Medulla oblongata (tissue), 1 donor: ENCODE measurements around the gene LPIN2.
"Not testable (repeated sequence)": the region's sequence is repeated elsewhere in the genome, so short reads cannot be mapped to it uniquely, and the experiment has no call there.

Experiments used
- DNase-seq: peaks from one replicate; pipeline ENCODE4 v3.0.0-alpha.2; 2015; ENCODE audit errors: extremely low spot score

Gene LPIN2

DNA sequence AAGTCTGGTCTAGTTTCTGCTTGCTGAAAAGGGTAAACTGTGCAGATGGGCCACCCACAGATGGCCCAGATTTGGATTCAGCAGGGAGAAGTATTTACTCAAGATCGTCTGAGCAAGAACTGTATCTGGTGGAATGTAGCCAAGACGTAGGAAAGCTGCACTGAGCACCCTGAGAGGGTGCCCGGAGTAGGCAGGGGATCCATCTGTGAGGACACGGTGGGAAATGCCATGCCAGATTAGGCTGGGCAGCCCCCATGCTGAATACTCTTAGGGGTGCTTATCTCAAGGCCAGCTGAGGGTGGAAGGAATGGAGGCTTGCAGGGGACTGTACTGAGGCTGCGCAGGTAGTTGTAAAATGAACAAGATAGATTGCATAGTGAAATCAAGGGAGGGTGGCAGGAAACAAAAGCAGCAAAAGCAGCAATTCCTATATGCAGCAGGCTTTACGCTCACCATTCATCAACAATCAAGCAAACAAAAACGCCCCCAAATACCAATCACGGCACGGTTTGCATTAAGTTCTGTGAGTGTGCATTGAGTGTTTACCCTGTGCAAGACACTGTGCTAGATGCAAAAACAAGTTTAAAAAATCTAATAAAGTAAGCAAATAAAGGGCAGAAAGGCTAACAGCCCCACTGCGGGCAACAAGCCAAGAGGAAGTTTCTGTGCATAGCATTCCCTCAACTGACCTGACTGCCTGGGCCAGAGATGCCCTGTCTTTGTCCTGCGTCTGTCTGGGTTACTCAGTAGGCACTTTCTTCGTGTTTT lies 32.2 kb upstream of the LPIN2 start:
- DNase-seq: peak; percentile 36

GRCh38 chr18:3042379-3042778 lies 29.4 kb upstream of the LPIN2 start:
- DNase-seq: no peak

- DNase-seq: no peak
Measured at GRCh38 chr18:3041843-3042242, 28.9 kb upstream of the LPIN2 start.

DNA sequence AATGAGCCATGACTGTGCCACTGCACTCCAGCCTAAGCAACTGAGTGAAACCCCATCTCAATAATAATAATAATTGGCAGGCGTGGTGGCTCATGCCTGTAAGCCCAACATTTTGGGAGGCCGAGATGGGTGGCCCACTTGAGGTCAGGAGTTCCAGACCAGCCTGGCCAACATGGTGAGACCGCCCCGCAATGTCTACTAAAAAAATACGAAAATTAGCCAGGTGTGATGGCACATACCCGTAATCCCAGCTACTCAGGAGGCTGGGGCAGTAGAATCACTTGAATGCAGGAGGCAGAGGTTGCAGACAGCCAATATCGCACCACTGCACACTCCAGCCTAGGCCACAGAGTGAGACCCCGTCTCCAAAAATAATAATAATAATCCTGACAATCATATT lies 27.9 kb upstream of the LPIN2 start:
- no peak for DNase-seq

- DNase-seq: no peak
Measured at GRCh38 chr18:3040173-3040572, 27.2 kb upstream of the LPIN2 start.

- DNase-seq: peak; percentile 53
Measured at GRCh38 chr18:3037423-3037915, 24.5 kb upstream of the LPIN2 start.

DNA sequence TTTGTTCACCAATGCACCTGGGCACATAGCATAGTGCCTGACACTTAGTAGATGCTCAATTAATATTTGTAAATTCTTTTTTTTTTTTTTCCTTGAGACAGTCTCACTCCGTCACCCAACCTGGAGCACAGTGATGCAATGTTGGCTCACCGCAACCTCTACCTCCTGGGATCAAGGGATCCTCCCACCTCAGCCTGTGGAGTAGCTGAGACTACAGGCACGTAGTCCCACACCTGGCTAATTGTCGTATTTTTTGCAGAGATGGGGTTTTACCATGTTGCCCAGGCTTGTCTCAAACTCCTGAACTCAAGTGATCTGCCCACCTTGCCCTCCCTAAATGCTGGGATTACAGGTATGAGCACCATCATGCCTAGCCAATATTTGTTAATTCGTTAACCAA lies 23.2 kb upstream of the LPIN2 start:
- no peak for DNase-seq

GRCh38 chr18:3035635-3036034 lies 22.7 kb upstream of the LPIN2 start:
- no peak for DNase-seq

DNA sequence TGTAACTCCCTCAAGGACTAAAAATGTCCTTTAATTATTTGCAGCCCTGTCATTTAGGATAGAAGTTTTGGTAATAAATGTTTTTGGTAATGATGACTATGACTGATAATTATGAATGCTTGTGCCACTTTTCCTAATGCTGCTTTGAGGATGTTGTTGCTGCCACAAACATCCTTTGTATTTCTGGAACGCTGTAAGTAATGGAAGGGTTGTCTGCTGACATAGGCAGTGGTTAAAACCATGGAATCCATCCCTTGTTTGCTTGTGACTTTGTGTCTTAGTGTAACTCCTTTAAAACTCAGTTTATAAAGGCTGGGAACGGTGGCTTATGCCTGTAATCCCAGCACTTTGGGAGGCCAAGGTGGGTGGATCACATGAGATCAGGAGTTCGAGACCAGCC lies 19.8 kb upstream of the LPIN2 start:
- no peak for DNase-seq

- DNase-seq: no peak
Measured at GRCh38 chr18:3029215-3029952, 16.4 kb upstream of the LPIN2 start.

GRCh38 chr18:3028115-3028514 lies 15.2 kb upstream of the LPIN2 start:
- DNase-seq: not testable (repeated sequence)

DNA sequence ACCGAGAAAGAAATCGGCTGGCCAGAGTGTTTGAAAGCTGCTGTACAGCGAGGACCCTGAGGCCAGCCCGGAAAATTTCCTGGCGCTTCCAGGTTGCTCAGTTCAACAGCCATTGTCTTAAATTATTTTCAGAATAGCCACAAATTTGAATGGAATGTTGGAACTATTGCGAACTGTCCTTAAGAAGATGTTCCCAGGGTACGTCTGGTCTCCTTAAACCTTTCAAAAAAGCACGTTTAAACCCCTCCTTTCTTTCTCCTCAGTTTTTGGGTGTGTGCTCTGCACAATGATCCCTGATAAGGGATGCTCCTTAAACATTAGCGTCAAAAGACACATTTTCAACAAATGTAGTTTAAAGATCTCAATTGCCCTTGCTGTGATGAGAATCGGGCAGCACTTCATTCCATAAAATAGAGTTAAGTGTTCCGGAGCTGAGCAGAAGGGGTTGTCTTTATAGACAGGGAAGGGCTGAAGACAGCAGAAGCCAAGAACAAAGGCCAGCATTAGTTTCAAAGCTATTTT lies 14.5 kb upstream of the LPIN2 start:
- DNase-seq: no peak

DNA sequence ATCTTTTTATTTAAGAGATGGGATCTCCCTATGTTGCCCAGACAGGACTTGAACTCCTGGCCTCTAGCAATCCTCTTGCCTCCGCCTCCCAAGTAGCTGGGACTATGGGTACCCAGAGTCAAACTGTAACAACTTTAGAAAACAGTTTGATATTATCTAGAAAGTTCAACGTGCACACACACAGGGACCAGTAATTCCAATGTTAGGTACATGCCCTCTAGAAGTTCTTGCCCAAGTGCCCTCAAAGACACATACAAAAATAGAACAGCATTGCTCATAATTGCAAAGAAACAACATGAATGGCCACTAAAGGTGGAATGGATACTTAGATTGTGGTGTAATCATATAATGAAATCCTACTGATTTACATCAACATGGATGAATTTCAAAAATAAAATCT lies 12.6 kb upstream of the LPIN2 start:
- no peak for DNase-seq

GRCh38 chr18:3023603-3024002 lies 10.7 kb upstream of the LPIN2 start:
- not testable (repeated sequence) for DNase-seq

GRCh38 chr18:3016585-3017297 lies 3.8 kb upstream of the LPIN2 start:
- DNase-seq: peak; percentile 82

DNA sequence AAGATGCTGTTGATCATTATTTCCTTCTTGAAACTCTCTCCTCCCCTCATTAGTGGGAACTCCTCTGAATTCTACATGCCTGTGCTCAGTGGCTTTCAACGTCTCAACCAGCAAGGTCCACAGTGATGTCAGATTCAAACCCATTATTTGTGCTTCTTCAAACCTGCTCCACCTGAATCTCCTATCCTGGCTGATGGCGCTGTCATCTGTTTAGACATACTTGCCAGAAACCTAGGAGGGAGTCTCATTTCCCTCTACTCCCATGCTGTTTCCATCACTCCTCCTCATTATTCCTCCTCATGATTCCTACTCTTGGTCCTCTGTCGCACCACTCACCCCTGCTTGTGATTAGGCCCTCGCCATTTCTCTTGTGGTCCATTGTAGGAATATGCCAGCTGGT lies 2.9 kb upstream of the LPIN2 start:
- DNase-seq: no peak

DNA sequence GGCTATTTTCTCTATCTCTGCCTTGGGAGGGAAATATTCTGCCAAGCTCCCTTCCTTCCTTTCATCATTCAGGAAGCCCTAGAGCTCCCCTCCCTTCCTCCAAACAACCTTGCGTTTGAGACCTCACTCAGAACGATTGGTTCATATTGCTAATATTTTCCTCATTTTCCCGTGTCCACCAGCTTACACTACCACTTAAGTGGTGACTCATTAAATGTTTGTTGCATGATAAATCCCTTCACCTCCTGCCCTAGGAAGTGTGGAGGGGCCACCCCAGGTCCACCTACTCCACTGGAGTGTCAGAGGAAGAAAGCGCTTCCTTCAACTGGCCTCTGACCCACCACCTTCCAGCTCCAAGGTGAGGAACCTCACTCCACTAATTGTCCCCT lies 2.3 kb upstream of the LPIN2 start:
- DNase-seq: no peak

DNA sequence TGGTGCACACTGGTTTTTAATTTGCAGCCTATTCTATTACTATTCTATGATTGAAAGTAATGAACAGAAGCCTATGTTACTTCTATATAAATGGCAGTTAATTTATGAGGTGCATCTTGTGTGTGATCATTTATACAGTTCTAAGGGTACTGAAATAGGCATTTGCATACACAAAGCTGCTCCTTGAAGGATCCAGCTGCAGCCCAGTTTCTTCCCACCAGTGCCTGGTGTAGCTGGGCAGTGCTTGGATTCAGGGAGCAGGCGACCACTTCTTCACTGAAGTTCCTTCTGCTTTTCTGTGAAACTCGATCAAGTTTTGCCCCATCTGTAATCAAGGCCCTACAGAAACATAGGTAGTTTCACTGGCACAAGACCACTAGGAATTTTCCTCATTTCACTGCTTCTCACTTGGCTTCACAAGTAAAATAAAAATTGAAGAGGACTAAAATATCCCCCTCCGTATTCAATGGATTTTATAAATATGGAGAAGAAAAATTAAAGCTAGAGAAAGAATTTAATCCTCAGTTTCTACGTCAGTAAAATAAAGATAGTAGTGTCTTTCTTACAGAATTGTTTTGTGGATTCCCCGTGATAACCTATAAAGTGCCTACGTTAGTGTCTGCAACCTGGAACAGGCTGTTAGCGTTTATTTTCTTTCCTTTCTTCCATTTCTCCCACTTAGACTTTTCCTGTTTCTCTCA lies 1.7 kb upstream of the LPIN2 start:
- DNase-seq: peak; percentile 36

DNA sequence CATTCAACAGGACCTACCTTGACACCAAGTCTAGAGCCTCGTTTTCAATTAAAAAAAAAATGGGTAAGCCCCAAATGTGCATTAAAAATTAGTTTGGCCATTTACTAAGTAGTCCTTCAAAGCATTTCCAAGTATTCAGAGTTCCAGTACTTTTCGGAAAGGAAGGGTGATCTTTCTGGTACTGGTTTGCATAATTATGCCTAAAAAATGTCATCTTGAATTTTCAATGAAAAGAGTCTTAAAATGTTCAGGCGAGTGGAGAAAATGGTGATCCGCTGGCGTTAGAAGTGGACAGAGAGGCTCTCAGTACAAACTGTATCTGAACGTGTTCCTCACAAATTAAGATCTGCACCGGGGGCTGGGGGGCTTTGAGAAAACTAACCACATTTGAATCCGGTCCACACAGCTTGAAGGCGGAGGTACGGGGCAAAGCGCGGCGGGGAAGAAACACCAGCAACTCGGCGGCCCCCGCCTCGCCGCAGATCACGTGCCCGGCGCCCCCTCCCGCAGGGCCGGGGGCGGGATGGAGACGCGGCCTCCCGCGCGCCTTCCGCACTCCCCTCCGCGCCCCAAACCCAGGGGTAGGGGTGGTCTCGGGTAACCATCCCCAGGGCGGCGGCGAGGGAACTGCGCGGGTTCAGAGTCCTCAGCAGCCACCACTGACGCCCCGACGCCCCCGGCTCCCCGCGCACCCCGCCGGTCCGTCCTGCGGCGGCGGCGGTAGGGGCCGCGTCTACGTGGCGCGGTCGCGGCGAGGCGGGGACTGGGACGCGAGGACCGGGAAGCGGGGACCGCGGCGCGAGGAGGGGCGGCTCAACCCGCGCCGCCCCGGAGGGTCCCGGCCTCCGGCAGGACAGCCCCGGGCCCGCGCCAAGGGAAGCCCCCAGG lies 564 bp downstream of the LPIN2 start:
- peak; percentile 69 for DNase-seq

GRCh38 chr18:3010086-3010485 lies 2.9 kb downstream of the LPIN2 start:
- no peak for DNase-seq

DNA sequence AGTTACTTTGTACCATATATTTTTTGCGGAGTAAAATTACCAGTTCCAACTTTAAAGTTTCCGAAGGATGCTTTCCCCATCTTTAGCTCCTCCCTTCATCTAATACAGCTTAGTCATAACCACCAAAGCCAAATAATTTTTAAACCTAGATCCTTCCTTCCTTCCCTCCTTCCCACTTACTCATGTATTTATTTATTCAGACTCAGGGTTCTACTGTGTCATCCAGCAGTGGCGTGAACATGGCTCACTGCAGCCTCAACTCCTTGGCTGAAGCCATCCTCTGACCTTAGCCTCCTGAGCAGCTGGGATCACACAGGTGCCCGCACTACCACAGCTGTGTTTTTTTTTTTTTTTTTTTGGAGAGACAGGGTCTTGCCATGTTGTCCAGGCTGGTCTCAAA lies 4.4 kb downstream of the LPIN2 start:
- no peak for DNase-seq
